ENCODE measurements around the gene ARVCF.
"Not testable (repeated sequence)": the region's sequence is repeated elsewhere in the genome, so short reads cannot be mapped to it uniquely, and the experiment has no call there.

The ARVCF gene

DNA sequence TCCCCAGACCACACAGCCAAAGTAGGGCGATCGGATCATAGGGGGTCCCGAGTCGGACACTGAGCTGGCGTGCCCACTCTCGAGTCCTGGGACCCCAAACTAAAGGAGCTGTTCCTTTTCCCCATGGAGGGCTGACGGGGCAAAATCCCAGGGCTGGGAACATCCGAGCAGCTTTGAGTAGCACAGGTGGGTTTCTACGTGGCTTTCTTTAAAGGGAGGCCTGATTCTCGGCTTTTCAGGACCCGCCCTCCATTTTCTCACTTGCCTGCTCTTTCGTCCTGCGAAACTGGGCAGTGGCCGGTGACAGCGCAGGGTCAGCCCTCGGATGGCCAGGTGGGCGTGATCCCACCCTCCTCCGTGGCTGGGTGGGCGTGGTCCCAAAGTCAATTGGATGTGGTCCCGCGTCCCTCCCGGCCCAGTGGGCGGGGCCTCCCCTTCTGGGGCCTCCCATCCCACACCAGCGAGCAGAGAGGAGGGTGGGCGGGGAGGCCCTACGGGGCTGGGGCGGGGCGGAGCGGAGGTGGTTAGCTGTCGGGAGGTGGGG, 57.5 kb downstream of the ARVCF start:
- no peak for DNase-seq

DNA sequence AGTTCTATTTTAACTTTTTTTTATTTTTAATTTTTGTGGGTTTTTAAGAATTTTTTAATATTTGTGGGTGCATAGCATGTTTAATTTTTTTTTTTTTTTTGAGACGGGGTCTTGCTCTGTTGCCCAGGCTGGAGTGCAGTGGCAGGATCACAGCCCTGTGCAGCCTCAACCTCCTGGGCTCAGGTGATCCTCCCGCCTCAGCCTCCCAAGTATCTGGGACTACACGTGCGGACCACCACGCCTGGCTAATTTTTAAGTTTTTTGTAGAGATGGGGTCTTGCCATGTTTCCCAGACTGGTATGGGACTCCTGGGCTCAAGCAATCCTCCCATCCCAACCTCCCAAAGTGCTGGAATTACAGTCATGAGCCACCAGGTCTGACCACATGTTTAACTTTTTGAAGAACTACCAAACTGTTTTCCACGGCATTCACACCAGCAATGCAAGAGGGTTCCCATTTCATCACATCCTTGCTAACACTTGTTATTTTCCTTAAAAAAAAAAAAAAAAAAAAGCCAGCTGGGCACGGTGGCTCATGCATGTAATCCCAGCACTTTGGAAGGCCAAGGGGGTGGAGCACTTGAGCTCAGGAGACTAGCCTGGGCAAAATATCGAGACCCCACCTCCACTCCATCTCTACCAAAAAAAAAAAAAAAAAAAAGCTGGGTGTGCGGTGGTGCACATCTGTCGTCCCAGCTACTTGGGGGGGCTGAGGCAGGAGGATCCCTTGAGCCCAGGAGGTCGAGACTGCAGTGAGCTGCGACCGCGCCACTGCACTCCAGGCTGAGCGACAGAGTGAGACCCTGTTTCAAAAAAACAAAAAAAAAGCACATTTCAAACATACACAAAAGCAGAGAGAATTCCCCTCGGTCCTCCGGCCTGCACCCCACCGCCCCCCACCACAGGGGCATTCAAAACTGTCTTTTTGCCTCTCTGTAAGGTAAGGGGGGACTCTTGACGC, 58.3 kb downstream of the ARVCF start:
- no peak for DNase-seq

DNA sequence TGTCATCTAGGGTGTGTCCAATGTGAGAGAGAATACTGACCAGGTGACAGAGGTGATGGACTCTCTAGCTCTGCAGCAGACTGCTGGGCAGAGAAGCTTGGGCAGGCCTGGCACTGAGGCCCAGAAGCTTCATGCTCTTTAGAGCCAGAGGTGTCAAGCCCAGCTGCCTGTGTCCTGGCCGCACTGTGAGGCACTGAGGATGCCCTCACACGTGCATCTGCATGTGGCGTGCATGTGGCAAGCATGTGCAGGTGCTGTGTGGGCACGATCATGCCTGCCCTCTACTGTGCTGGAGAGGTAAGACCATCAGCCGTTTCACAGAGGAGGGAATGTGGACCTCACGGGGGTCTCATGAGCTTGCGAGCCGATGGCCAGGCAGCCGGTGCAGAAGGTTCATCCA, 59.2 kb downstream of the ARVCF start:
- no peak for DNase-seq

DNA sequence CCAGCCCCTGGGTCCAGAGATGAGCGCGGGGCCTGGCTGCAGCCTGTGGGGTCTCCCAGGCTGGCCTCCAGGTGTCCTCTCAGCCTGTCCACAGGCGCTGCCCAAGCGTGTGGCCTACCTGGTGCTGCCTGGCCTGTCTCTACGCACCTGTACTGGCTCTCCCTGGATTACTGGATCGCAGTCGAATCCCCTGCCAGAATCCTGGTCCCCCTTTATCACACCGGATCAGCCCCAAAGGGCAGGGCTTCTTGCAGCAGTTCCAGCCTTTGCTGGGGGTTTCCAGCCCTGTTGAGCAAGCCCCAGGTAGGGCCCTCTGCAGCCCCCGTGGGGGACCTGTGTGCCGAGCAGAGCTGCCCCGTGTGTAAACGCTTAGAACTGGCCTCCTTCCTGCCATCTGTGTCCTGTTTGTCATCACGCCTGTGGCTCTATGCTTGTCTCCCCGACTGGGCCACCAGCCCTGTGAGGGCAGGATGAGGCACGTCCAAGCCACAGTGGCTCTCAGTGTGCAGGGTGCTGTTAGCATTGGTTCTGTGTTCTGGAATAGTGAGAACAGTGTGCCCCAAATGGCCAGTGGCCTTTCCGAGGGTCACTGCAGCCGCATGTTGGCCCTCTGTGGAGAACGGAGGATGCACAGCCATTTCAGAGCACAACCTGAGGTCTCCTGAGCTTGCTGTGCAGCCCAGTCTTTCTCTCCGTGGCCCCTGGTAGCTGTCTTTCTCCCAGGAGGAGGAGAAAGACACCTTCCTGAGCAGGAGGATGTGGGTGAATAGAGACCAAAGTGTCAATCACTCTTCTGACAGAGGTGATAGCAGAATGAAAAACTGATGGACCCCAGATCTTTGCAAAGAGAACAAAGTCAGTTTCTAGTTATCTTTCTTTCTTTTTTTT, 61.1 kb downstream of the ARVCF start:
- no peak for DNase-seq

DNA sequence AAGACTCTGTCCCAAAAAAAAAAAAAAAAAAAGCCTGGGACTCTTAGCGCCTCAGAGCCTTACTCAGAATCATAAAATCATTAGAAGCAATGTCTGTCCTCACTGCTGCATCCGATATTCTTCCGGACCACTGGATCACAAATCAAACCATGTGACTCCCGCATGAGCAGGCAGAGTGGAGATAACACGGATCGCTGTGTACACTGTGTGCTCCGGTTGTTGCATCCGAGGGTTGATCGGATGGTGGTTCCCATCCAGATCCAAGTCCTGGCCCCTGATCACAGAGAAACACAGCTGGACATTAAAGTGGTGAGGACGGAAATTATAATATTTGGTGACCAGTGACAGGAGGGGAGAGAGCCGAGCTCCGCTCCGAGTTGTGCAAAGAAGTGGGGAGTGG, 65.3 kb downstream of the ARVCF start:
- no peak for DNase-seq

DNA sequence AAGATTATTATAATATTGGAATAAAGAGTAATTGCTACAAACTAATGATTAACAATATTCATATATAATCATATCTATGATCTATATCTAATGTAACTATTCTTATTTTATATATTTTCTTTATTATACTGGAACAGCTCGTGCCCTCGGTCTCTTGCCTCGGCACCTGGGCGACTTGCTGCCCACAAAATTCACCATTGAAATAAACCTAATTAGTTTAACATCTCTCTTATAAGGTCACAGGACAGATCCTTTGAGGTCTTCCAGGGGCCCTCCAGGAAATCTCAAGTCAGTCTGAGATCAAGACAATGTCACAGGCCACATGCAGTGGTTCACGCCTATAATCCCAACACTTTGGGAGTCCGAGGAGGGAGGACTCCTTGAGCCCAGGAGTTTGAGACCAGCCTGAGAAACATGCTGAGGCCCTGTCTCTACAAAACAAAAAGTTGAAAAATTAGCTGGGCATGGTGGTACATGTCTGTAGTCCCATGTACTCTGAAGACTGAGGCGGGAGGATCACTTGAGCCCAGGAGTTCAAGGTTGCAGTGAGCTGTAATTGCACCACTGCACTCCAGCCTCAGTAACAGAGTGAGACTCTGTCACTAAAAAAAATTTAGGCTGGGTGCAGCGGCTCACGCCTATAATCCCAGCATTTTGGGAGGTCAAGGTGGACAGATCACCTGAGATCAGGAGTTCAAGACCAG, 68.4 kb downstream of the ARVCF start:
- DNase-seq, result no peak

DNA sequence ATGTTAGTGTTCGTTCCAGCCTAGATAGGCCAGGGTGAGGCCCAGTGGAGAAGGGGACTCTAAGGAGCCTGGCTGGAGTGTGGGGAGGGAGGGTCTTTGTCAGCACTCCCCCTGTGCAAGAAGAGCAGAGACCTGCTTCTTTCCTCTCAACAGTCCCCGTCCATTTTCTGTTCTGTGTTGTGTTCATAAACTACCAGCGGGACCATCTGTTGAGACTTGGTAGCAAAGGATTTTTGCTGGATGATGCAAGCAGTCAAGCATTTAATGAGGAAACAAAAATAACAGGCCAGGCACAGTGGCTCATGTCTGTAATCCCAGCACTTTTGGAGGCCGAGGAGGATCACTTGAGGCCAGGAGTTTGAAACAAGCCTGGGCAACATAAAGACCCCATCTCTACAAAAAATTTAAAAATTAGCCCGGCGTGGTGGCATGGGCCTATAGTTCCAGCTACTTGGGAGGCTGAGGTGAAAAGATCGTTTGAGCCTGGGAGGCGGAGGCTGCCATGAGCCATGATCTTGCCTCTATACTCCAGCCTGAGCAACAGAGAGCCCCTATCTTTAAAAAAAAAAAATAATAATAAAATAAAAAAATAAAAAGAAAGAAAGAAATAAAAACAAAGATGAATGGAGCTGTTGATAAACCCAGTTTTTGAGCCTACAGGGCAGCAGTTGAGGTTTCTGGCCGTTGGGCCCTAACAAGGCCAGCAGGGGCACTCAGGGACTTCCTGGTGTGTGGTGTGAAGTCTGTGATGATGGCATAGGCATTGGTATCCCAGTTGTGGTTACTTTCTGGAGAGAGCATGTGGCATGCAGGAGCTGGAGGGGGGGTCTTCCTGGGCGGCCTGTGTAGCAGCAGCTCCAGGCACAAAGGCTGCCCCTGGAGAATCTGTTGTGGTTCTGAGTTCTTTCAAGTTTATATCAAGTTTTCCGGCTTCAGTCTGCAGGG, 73.3 kb downstream of the ARVCF start:
- DNase-seq, result no peak

DNA sequence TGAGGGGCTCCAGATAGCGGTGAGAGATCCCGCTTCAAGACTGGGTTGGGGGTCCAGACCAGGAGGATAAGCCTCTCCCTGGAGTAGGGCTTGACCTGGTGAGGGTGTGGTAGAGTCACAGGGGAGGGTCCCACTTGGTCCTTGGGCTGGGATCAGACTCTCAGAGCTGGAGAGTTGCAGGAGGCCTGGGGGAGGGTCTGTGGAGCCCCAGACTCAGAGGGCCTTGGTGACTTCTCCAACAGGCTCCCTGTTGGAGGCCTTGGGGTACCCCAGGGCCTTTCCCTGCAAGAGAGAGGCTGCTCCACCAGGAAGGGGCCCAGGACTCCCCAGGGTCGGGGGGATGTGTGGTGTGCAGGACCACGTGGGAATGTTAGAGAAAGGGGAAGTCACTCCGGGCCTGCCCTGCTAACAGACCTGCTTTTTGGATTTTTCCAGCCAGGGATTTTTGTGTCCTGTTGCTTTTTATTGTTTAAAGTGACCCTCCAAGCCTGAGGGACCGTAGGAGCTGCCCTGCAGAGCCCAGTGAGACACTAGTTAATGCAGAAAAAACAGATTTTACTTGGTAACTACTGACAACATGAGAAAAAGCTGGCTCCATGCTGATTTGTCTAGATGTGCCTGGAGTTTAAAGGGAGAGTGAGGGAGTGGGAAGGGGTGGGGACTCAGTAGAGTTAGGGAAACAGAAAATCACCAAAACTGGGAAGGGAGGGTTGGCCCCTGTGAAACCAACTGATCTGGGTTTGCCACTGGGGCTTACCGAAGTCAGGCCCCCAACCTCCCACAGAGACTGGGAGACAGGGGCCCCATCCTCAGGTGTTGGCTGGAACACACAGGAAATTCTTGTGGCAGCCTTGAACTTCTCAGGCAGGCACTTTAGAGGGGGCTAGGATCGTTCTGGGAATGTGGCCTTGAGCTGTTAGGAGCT, 74.2 kb downstream of the ARVCF start:
- no peak for DNase-seq

DNA sequence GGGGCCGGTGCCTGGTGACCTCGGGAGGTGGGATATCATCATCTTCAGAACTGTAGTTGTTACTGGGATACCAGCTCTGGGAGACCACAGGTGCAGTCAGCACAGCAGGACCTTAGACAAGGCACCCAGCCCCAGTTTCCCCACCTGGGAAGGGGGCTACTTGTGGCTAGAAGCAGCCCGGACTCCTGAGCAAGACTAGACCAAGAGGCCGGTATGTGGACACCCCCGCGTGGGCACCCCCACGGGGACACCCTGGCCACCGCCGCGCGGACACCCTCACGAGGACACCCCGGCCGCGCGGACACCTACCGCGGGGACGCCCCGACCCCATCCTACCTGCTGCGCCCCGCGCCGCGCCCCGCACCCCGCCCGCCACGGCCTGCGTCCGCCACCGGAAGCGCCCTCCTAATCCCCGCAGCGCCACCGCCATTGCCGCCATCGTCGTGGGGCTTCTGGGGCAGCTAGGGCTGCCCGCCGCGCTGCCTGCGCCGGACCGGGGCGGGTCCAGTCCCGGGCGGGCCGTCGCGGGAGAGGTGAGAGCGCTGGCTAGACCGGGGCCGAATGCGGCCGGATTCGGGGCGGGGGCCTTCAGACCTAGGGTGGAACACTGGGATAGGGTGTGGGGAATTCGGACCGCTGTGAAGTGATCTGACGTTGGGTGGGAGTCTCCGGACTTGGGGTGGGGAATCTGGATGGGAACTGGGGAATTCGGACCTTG, 75.1 kb downstream of the ARVCF start, which contains the start of the genes COMT and TXNRD2:
Gene COMT (plus strand): TSS at position 408 of the 718 bp plus-strand sequence. CDS start 20,755 bp downstream, outside the sequence.
Gene TXNRD2 (minus strand): TSS at position 454 of the 718 bp plus-strand sequence. CDS start 15 bp downstream, at position 439.
- DNase-seq, result peak; percentile 42

DNA sequence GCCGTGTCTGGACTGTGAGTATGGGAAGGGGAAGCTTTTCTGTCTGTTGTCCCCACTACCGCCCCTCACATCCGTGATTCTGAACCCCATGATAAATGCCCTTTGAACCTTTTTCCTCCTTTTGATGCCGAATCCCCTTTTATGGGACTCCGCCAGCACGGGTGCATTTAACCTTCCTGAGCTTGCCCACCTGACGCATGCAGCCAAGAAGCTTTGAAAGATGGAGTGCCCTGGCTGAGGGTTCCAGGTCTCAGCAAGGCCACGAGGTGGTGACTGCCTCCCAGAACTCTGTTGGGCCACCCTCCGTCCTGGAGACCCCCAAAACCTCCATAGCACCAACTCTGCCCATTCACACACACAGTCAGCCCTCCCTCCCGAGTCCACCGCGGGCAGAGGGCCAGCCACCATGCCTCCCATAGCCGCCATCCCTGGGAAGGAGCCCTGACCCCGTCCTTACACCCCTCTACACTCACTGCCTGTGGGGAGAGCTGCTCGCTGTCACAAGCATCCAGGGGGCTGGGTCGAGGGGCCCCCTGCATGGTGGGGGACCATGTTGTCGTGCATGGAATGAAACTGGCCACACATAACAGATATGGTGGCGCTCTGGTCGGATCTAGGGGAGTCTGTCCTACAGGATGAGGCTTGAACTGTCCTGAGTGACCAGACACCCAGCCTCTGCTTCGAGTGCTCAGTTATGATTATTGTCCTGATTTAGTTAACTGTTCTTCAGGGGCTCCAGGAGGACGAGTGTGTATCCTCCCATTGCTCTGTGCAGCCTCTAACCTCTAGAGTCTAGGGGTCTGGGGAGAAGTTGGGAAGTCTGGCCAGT, 75.9 kb downstream of the ARVCF start:
- DNase-seq, result no peak

DNA sequence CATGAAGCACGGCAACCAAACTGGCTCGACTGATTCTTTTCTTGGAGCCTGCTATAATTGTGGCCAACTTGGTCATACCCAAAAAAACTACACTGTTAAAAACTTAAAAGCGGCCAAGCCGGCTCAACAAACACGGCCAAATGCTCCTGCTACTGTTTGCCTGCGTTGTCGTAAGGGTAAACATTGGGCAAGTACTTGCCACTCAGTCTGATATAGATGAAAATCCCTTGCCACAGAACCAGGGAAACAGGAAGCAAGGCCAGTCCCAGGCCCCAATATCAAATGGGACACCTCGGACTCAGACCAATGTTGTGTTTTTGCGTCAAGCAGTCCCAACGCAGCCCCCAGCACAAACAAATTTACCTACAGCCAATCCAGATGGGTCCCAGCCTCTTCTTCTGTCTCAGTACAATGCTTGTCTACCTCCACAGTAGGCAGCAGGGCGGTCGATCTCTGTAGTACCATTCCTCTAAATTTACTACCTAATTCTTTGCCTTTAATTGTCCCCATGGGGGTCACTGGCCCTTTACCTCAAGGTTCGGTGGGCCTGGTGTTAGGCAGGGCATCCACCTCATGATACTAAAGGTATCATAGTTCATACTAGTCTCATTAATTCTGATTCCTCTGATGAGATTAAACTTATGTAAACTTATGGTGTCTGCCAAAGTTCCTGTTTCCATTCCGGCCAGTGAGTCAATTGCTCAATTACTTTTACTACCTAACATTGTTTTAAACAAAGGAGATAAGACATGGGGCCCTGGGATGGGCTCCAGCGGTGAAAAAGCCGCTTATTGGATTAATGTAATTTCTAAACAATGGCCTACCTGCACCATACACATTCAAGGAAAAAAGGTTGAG, 78.8 kb downstream of the ARVCF start:
- no peak for DNase-seq

DNA sequence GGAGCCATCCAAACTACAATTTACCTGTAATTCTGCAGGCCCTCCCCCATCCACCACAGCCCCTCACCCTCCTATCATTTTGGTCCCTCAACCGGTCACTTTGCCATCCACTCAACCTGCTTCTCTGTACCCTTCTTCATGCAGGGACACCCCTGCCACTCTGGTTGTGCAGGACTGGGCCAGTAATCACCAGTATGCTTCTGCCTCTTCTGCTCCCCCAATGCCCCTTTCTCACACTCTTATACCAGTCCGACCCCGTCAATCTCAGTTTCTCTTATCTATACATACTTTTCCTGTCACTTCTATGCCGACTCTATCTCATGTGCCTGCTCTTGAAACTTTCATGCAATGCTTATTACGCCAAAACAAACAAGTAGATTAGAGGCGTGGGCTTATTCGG, 80.1 kb downstream of the ARVCF start:
- no peak for DNase-seq

DNA sequence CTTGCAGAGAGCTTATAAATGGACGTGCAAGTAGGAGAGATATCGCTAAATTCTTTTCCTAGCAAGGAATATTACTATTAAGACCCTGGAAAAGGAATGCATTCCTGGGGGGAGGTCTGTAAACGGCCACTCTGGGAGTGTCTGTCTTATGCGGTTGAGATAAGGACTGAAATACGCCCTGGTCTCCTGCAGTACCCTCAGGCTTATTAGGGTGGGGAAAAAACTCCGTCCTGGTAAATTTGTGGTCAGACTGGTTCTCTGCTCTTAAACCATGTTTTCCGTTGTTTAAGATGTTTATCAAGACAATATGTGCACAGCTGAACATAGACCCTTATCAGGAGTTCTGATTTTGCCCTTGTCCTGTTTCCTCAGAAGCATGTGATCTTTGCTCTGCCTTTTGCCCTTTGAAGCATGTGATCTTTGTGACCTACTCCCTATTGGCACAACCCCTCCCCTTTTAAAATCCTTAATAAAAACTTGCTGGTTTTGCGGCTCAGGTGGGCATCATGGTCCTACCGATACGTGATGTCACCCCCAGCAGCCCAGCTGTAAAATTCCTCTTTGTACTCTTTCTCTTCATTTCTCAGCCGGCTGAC, 81.4 kb downstream of the ARVCF start:
- DNase-seq, result not testable (repeated sequence)

DNA sequence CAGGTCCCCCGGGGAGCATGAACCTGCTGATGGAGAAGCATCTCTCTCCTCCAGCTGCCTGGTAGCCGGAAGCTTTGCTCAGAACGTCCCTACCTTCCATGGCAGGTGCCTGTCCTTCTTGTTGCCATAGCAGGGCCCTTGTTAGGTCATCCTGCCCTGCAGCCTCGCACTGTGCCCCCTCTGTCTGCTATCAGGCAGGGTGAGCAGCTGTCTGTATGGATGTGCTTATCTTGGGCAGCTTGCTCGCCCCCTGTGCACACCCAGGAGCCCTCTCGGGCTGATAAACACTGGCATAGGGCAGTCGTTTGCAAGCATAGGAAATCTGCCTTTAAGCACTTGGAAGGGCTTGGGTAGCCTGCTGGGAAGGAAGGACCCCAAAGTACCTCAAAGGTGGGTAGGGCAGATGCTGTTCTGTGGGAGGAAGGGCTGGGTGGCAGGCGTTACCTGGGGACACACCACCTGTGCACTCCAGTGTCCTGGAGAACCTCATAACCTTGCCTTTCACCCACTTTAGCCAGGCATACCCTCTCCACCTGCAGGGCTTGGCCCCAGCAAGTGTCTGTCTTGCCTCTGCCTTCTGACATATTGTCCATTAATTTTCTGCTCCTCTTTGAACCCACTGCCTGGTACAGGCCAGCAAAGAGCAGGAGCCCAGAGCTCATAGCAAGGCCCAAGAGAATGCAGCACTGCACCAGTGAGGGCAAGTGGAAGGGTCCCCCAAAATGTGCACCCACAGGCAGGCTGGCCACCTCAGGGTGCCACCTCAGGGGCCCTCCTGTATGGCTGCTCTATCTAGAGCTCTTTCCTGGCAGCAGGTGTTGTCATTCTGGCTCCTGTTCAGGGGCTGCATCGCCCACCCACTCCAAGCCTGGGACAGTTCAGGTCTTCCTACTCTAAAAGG, 83.0 kb downstream of the ARVCF start:
- DNase-seq, result no peak

DNA sequence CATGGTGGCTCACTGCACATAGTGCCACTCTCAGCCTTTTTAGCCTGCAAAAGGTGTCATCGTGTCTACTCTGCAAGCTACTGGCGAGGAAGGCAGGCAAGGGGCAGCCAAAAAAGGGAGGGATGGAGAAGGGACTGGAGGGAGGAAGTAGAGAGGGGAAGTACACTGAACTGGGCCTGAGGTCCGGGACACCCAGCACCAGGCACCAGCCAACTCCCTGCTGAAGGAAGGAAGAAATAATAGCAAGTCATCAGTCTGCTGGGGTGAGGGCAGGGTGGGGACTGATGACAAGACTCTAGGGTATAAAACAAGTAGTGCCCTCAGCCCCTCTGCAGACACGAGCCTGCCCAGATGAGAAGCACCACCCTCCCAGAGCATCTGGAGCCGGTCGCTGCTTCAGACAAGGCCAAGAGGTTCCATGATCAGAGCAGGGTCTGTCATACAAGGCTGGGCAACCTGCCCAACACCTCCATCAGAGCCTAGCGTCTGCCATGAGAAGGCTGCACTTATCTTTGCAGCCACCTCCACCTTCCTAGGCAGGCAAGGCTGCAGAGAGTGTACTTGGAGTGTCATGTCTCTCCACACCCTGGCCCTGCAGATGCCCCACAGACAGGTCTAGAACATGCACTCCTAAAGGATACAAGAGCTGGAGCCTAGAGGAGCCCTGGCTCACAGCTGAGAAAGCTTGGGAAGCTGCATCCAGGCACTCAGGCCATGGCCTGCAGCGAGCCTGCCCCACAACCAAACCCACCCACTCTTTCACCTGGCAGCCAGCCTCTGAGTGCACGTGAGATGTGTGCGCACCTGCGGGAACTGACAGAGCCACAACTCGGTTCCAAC, 84.0 kb downstream of the ARVCF start:
- DNase-seq, result no peak

All from NCI-H1436 (cell line).